Calu3 (cell line): Measurements from ENCODE around the gene THBS2. TPM values are rescaled to one million over a fixed set of nuclear protein-coding genes. Genes with fewer than 3 reads are reported as not detected.

Source experiments
- BruUV-seq: library from RNA; stranded (reverse); fragments of 400-500 nt; replicated peaks from 2 replicates; lab custom pipeline; 2021; lab: Mats Ljungman, UMichigan
- CTCF ChIA-PET: fragments of 300-600 bp; sonication (Branson Sonifier 250); formaldehyde crosslinking; loops from one replicate; lab custom pipeline; 2022; ENCODE audit warnings: antibody characterized with exemption; lab: Charles Lee
- DNase-seq: peaks from one replicate; pipeline ENCODE4 v3.0.0; 2022
- H3K27ac Mint-ChIP-seq: one replicate; pipeline ENCODE4 v1.8.0; 2022; ENCODE audit warnings: mixed read lengths; ENCODE audit not compliant: unreplicated experiment
- H3K27me3 Mint-ChIP-seq: one replicate; pipeline ENCODE4 v1.8.0; 2022; ENCODE audit warnings: mixed read lengths; ENCODE audit not compliant: unreplicated experiment
- H3K36me3 Mint-ChIP-seq: one replicate; pipeline ENCODE4 v1.8.0; 2022; ENCODE audit warnings: mild to moderate bottlenecking, moderate library complexity, mixed read lengths; ENCODE audit not compliant: insufficient read depth, unreplicated experiment
- H3K4me1 Mint-ChIP-seq: one replicate; pipeline ENCODE4 v1.8.0; 2022; ENCODE audit warnings: mild to moderate bottlenecking, low read depth, mixed read lengths; ENCODE audit not compliant: unreplicated experiment
- H3K4me3 Mint-ChIP-seq: one replicate; pipeline ENCODE4 v1.8.0; 2022; ENCODE audit warnings: mild to moderate bottlenecking, low read depth, moderate library complexity, mixed read lengths; ENCODE audit not compliant: unreplicated experiment
- H3K9me3 Mint-ChIP-seq: one replicate; pipeline ENCODE4 v1.8.0; 2022; ENCODE audit warnings: low read depth, mixed read lengths; ENCODE audit not compliant: unreplicated experiment
- CTCF ChIP-seq: fragments of 200-600 bp; IDR thresholded peaks from one replicate; pipeline ENCODE4 v1.8.0; 2022; ENCODE audit warnings: antibody characterized with exemption; ENCODE audit not compliant: unreplicated experiment
- intact Hi-C: fragments of 100-400 bp; cut with micrococcal nuclease; formaldehyde crosslinking; loops from one replicate; pipeline ENCODE4 v1.10.0; 2022; ENCODE audit not compliant: unreplicated experiment
- total RNA-seq: library from RNA; stranded (reverse); gene quantifications from 2 replicates; pipeline ENCODE4 v1.2.3, GENCODE V29; 2022

THBS2 gene
- total RNA-seq, 1 experiment from 2014 or later: not detected

DNA sequence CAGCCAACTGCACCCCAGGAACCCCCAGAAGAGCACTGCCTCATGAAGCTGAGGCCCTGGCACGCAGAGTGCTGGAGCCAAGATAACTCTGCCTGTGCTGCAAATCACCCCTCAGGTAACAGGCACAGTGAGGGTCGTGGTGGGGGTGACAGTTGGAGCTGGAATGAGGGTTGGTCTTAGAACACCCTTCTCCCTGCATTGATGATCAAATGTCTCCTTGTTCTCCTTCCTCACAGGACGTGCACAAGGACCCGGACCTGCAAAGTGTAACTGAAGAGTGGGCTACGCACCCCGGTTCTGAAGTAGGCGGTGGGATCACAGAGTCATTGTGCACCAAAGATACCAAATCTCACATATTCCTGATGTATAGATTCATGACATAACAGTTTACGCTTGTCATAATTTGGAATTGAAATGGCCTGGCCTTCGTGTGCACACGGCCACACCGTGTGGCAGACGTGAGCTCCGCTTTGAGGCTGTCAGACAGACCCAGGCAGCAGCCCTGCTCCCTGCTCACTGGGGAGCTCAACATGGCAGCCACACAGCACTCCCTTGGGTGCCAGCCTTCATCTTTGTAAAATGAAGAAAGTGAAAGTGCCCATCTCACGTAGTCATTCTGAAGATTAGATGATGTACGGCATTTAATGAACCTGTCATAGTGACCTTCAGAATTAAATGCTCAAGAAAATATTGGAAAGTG lies 8.8 kb downstream of the THBS2 start:
- no peaks in the 10 kb centered on the region for H3K4me1 Mint-ChIP-seq
- no peak overlapping the region for H3K27ac Mint-ChIP-seq
- no TSS peak for BruUV-seq
- CTCF ChIA-PET: interaction anchor here (0.6 kb wide), 1 partner anchor 182 kb away, joined by 3 read pairs; no protein-coding TSS in a partner anchor
- no peaks in the 10 kb centered on the region for H3K27me3 Mint-ChIP-seq
- no peaks in the 10 kb centered on the region for H3K36me3 Mint-ChIP-seq
- H3K4me3 Mint-ChIP-seq: no peak overlapping the region
- TF ChIP-seq CTCF: no peak
- H3K9me3 Mint-ChIP-seq: peaks cover 3% of the 10 kb centered on the region
- DNase-seq: no peak
- intact Hi-C loops: no loop called here

- Mint-ChIP-seq H3K27ac (no peak overlapping the region), H3K36me3 (no peaks in the 10 kb centered on the region)
Measured at GRCh38 chr6:169243661-169244060, 10.0 kb downstream of the THBS2 start.

GRCh38 chr6:169243186-169243585 lies 10.5 kb downstream of the THBS2 start:
- intact Hi-C loops: no loop called here
- DNase-seq: no peak
- no peaks in the 10 kb centered on the region for H3K27me3 Mint-ChIP-seq
- H3K27ac Mint-ChIP-seq: no peak overlapping the region
- H3K9me3 Mint-ChIP-seq: peaks cover 3% of the 10 kb centered on the region
- no peak overlapping the region for H3K4me3 Mint-ChIP-seq
- no TSS peak for BruUV-seq
- H3K4me1 Mint-ChIP-seq: no peaks in the 10 kb centered on the region
- no peaks in the 10 kb centered on the region for H3K36me3 Mint-ChIP-seq
- no peak for TF ChIP-seq CTCF
- CTCF ChIA-PET: no interaction called here

More at GRCh38 chr6:169243661-169244060, 10.0 kb downstream of the THBS2 start:
- intact Hi-C loops: no loop called here
- CTCF ChIA-PET: no interaction called here
- TF ChIP-seq CTCF: no peak
- Mint-ChIP-seq H3K4me3 (no peak overlapping the region), H3K4me1 (no peaks in the 10 kb centered on the region), H3K9me3 (peaks cover 3% of the 10 kb centered on the region), H3K27me3 (no peaks in the 10 kb centered on the region)
- no TSS peak for BruUV-seq
- no peak for DNase-seq

- Mint-ChIP-seq H3K27me3 (no peaks in the 10 kb centered on the region), H3K4me3 (no peak overlapping the region), H3K9me3 (no peaks in the 10 kb centered on the region), H3K36me3 (no peaks in the 10 kb centered on the region), H3K4me1 (no peaks in the 10 kb centered on the region), H3K27ac (no peak overlapping the region)
- no peak for DNase-seq
- TF ChIP-seq CTCF: no peak
- CTCF ChIA-PET: no interaction called here
- intact Hi-C loops: no loop called here
- BruUV-seq: no TSS peak
Measured at GRCh38 chr6:169241688-169242350, 11.8 kb downstream of the THBS2 start.
